Stimulated activated CD4-positive, alpha-beta T cell treated with anti-CD3 and anti-CD28 coated beads, TNF-alpha, amount 100 ng/mL, for 24 hours (primary cell): ENCODE measurements around the gene SUN1.
A peak's percentile ranks its signal among the peaks of the same experiment; 100 is the strongest.

ENCODE experiments used
- DNase-seq, 3 experiments: peaks; one replicate each; pipeline ENCODE4 v3.0.0-alpha.2; 2020; ENCODE audit warnings: low read depth in 3 of 3

Gene SUN1

GRCh38 chr7:903921-904755 is 71.9 kb downstream of the SUN1 start:
- DNase-seq: no peak

- DNase-seq: no peak
These were observed 72.6 kb downstream of the SUN1 start for GRCh38 chr7:904847-905246.

DNA sequence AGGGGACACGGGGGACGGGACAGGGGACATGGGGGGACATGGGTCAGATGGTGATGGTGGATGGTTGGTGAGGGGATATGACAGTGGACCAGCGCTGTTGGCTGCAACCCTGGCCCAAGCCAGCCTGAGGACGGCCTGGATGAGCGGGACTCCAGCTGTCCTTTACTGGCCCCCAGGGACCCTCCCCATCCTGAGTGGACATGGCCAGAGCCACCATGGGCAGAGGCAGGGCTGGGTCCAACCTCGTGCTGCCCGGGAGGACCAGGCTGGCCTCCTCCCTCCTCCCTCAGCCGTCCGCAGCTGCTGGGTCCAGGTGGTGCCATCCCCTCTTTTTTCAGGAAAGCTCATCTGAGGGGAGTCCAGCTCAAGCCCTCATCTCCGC is 74.5 kb downstream of the SUN1 start:
- DNase-seq: no peak

- DNase-seq: no peak
These were observed 75.1 kb downstream of the SUN1 start for GRCh38 chr7:907158-907980.

GRCh38 chr7:908159-908581 is 75.9 kb downstream of the SUN1 start:
- DNase-seq: no peak

DNA sequence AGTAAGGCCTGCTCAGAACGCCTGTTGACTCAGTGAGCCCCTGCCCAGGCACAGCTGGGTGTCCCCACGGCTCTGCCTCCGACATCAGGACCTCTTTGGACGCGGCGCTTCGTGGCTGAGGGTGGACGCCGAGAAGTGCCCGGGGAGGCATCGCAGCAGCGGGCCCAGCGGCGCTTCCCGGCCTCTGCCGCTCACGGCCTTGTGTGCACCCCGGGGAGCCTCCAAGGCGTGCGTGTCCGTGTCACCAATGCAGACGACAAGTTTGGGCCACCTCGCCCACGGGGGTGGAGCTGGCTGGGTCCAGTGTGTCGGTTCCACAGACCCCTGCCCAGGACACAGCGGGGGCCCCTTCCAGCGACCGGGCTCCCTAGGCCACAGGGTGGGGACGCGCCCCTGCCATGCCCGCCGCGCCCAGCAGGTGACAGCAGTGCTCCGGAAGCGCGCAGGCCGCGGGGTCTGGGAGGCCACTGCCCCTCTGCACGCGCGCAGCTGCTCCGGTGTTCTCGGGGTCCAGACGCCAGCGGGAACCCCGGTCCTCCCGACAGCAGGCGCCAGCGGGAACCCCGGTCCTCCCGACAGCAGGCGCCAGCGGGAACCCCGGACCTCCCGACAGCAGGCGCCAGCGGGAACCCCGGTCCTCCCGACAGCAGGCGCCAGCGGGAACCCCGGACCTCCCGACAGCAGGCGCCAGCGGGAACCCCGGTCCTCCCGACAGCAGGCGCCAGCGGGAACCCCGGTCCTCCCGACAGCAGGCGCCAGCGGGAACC is 76.5 kb downstream of the SUN1 start:
- DNase-seq: peak in 2 of 3 experiments; percentile 33 to 57

- DNase-seq: no peak
These were observed 77.4 kb downstream of the SUN1 start for GRCh38 chr7:909358-910329.

GRCh38 chr7:910441-910861 is 78.2 kb downstream of the SUN1 start:
- DNase-seq: no peak

DNA sequence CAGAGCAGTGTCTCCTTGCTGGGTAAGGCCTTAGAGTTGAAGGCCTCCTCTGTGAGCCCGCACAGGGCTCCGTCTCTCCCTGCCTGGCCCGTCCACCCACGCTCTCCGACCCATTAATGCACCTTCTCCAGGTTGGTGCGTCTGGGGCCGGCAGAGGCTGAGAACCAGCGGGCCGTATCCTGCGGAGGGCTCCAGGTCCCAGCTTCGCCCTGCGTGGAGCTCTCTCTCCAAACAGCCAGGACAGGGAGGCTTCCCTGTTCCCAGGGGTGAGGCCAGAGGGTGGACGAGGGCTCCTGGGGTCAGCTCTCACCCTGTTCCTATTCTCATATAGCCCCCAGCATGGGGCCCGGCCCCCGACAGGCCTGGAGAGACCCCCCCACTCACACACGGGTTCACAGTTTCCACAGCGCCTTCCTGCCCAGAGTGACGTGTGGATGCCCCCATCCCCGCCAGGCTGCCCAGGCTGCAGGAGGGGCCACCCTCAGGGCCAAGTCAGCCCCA is 78.7 kb downstream of the SUN1 start:
- no peak for DNase-seq

DNA sequence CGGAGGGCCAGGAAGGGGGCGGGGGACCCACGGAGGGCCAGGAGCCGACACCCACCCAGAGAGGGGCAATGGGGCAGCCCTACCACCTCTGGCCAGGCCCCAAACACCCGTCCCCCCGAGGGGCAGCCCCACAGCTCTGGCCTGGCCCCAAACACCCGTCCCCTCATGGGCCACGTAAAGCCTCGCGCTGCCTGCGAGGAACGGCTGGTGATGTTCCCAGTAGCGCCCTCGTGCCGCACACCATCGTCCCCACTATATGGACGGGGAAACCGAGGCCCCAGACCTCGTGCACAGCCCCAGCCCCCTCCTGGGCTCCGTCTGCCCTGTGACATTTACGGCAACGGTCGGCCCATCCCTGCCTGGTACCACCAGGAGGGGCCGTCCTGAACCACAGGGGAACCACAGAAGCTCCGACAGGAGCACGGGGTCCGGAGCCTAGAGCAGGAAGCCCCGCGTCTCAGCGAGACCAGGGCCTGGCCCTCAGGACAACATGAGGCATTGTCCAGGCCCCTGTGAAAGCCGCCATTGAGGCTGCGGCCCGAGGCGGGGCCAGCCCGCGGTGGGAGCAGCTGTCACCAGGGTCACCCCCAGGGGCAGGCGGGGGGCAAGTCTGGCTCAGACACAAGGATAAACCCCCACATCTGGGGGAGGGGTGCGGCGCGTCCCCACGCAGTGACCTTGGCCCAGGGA is 79.7 kb downstream of the SUN1 start:
- DNase-seq: no peak

DNA sequence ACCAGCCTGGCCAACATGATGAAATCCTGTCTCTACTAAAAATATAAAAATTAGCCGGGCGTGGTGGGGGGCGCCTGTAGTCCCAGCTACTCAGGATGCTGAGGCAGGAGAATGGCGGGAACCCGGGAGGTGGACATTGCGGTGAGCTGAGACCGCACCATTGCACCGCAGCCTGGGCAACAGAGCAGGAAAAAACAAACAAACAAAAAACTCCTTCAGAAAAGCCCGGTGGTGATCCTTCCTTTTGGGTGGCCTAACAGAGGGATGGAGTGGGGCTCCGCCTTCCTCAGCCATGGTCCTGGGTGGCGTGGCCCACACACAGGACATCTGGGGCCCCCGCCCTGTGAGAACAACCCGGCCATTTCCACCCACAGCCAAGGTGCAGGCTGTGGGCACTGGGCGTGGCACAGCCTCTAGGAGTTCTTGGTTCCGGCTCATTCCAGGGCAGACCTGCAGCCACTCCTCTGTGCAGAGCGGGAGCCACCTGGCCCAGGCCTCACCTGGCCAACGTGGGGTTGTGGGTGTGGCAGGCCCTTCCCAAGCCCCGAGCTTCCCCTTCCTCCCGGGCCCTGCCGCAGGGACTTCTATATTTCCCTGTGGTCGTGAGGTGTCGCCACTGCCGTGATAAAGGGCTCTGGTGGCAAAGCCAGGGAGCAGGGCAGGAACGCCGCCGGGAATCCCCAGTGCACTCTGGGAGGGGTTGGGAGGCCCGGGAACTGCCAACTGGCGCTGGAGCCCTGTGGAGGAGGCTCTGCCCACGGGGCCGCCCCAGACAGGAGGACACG is 81.7 kb downstream of the SUN1 start:
- DNase-seq: no peak

GRCh38 chr7:914521-915194 is 82.4 kb downstream of the SUN1 start:
- no peak for DNase-seq

DNA sequence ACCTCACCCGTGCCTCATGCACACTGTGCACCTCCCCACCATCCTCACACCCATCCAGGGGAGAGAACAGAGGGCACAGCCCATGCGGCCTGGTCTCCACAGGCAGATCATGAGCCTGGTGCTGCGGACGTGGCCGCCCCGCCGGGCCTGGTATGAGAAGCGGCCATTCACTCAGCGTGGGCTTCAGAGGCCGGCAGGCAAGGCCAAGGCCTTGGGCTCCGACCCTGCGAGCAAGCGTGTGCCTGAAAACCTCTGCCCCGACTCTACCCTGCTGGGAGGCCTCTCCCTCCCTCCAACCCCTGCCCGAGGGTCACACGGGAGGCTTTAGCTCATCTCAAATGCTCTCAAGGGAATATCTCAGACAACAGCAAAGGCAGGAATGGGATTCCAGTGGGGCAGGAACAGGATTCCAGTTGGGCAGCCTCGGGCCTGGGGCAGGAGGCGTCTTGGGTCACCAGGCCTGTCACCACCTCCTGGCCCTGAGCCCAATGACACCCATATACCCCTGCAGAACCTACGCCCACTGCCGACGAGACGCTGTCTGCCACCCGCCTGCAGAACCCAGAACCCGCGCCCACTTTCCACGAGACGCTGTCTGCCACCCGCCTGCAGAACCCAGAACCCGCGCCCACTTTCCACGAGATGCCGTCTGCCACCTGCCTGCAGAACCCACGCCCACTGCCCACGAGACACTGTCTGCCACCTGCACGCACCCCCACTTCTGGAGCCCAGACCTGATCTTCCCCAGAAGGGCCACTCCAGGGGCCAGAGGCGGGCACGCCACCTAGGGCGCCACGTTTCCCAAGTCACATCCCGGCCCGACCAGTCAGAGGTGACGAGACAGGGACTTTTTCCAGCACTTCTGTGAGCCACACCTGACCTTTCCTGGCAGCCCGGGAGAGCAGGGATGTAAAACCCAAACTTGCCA is 83.3 kb downstream of the SUN1 start:
- no peak for DNase-seq

- no peak for DNase-seq
These were observed 84.1 kb downstream of the SUN1 start for GRCh38 chr7:916291-916941.

GRCh38 chr7:917255-918117 is 85.2 kb downstream of the SUN1 start:
- DNase-seq: no peak

- no peak for DNase-seq
These were observed 85.8 kb downstream of the SUN1 start for GRCh38 chr7:918118-918425.
